ENCODE data around the gene ERVV-1.

- TF ChIP-seq, protein P1, sequence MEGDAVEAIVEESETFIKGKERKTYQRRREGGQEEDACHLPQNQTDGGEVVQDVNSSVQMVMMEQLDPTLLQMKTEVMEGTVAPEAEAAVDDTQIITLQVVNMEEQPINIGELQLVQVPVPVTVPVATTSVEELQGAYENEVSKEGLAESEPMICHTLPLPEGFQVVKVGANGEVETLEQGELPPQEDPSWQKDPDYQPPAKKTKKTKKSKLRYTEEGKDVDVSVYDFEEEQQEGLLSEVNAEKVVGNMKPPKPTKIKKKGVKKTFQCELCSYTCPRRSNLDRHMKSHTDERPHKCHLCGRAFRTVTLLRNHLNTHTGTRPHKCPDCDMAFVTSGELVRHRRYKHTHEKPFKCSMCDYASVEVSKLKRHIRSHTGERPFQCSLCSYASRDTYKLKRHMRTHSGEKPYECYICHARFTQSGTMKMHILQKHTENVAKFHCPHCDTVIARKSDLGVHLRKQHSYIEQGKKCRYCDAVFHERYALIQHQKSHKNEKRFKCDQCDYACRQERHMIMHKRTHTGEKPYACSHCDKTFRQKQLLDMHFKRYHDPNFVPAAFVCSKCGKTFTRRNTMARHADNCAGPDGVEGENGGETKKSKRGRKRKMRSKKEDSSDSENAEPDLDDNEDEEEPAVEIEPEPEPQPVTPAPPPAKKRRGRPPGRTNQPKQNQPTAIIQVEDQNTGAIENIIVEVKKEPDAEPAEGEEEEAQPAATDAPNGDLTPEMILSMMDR (IDR thresholded peaks at IDR 0.05), result no peak
- TF ChIP-seq POLR2AphosphoS5 (IDR thresholded peaks at IDR 0.05) (no peak), POLR2A (IDR thresholded peaks at IDR 0.05) (no peak), EP300 (IDR thresholded peaks at IDR 0.05) (no peak)
Observed at GRCh38 chr19:53057904-53058580, 44.3 kb downstream of the ERVV-1 start.

All from gastroesophageal sphincter (tissue), 3 donors.